Progenitor cell of endocrine pancreas (in vitro differentiated cells): ENCODE measurements around the gene NHSL1. TPM values are rescaled to one million over a fixed set of nuclear protein-coding genes. Genes with fewer than 3 reads are reported as not detected.

Source experiments
- DNase-seq: peaks from one replicate; pipeline ENCODE4 v3.0.0; 2021; ENCODE audit warnings: low spot score; ENCODE audit not compliant: unreplicated experiment
- H3K27ac Mint-ChIP-seq: 2 replicates; pipeline ENCODE4 v1.8.0; 2021; ENCODE audit warnings: mild to moderate bottlenecking, moderate library complexity, mixed read lengths
- H3K27me3 Mint-ChIP-seq: 2 replicates; pipeline ENCODE4 v1.8.0; 2021; ENCODE audit warnings: mixed read lengths
- H3K36me3 Mint-ChIP-seq: 2 replicates; pipeline ENCODE4 v1.8.0; 2022; ENCODE audit warnings: mixed read lengths; ENCODE audit not compliant: insufficient read depth
- H3K4me1 Mint-ChIP-seq: 2 replicates; pipeline ENCODE4 v1.8.0; 2021; ENCODE audit warnings: low read depth, mixed read lengths
- H3K4me3 Mint-ChIP-seq: 2 replicates; pipeline ENCODE4 v1.8.0; 2021; ENCODE audit warnings: low read depth, mild to moderate bottlenecking, moderate library complexity, mixed read lengths
- H3K9me3 Mint-ChIP-seq: 2 replicates; pipeline ENCODE4 v1.8.0; 2021; ENCODE audit warnings: low read depth, mixed read lengths
- CTCF ChIP-seq: fragments of 200-600 bp; sonication (generic); IDR thresholded peaks from one replicate; pipeline ENCODE4 v1.5.0; 2021; ENCODE audit warnings: antibody characterized with exemption, mild to moderate bottlenecking; ENCODE audit not compliant: unreplicated experiment
- total RNA-seq: library from RNA; stranded (reverse); gene quantifications from 2 replicates; pipeline ENCODE4 v1.2.1, GENCODE V29; 2021

NHSL1 gene
- total RNA-seq, 1 donor from 2014 or later, result 86.5 TPM

- peaks cover 19% of the 10 kb centered on the region for H3K4me1 Mint-ChIP-seq
Observed at GRCh38 chr6:138517635-138518034, 18.3 kb upstream of the NHSL1 start.

GRCh38 chr6:138515657-138516248 is 16.5 kb upstream of the NHSL1 start:
- peaks cover 27% of the 10 kb centered on the region for H3K36me3 Mint-ChIP-seq
- H3K4me3 Mint-ChIP-seq, result no peak overlapping the region
- no peak for TF ChIP-seq CTCF
- DNase-seq, result no peak
- H3K27me3 Mint-ChIP-seq, result no peaks in the 10 kb centered on the region
- peaks cover 10% of the 10 kb centered on the region for H3K9me3 Mint-ChIP-seq
- H3K4me1 Mint-ChIP-seq, result peaks cover 29% of the 10 kb centered on the region
- no peak overlapping the region for H3K27ac Mint-ChIP-seq

More at GRCh38 chr6:138517635-138518034, 18.3 kb upstream of the NHSL1 start:
- no peak for DNase-seq
- Mint-ChIP-seq H3K9me3 (peaks cover 10% of the 10 kb centered on the region), H3K36me3 (peaks cover 34% of the 10 kb centered on the region), H3K4me3 (no peak overlapping the region), H3K27me3 (no peaks in the 10 kb centered on the region), H3K27ac (peak overlapping the region; percentile 69)
- TF ChIP-seq CTCF, result peak; percentile 45

GRCh38 chr6:138514860-138515540 is 15.7 kb upstream of the NHSL1 start:
- Mint-ChIP-seq H3K9me3 (peaks cover 10% of the 10 kb centered on the region), H3K36me3 (peaks cover 23% of the 10 kb centered on the region), H3K27me3 (no peaks in the 10 kb centered on the region), H3K4me3 (no peak overlapping the region), H3K27ac (no peak overlapping the region), H3K4me1 (peaks cover 33% of the 10 kb centered on the region)
- TF ChIP-seq CTCF, result no peak
- no peak for DNase-seq

DNA sequence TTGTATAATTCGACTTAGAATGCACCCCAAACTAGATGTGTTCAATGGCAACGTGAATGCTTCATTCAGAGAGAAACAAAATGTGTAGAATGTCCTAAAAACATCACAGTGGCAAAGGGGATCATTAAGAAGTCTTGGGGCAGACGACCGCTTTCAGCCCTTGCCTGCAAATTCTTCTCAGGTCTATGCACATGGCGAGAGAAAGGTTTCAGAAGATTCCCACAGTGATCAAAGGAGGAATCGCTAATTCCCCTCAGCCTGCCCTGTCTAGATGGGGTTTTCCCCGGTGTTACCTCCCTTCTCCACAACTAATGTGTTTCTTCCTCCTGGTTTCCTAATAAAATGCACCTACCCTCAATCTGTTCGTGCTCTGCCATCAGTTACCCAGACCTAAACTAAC is 13.3 kb upstream of the NHSL1 start:
- H3K36me3 Mint-ChIP-seq, result peaks cover 9% of the 10 kb centered on the region
- H3K27me3 Mint-ChIP-seq, result no peaks in the 10 kb centered on the region
- DNase-seq, result no peak
- peak overlapping the region; percentile 29 for H3K27ac Mint-ChIP-seq
- peaks cover 4% of the 10 kb centered on the region for H3K9me3 Mint-ChIP-seq
- no peak for TF ChIP-seq CTCF
- H3K4me3 Mint-ChIP-seq, result no peak overlapping the region
- peaks cover 55% of the 10 kb centered on the region for H3K4me1 Mint-ChIP-seq

GRCh38 chr6:138510093-138510492 is 10.8 kb upstream of the NHSL1 start:
- Mint-ChIP-seq H3K27me3 (no peaks in the 10 kb centered on the region), H3K36me3 (peaks cover under 1% of the 10 kb centered on the region), H3K4me1 (peaks cover 63% of the 10 kb centered on the region), H3K9me3 (no peaks in the 10 kb centered on the region), H3K27ac (no peak overlapping the region), H3K4me3 (no peak overlapping the region)
- no peak for TF ChIP-seq CTCF
- no peak for DNase-seq
